GM19025 (cell line): Measurements from ENCODE around the gene CFAP157.
A peak's percentile ranks its signal among the peaks of the same experiment; 100 is the strongest.

Source experiments
- ATAC-seq: cut with Tn5 transposase; IDR thresholded peaks from one replicate; pipeline ENCODE4 v1.9.1; 2021; ENCODE audit warnings: mild to moderate bottlenecking, low read depth, moderate library complexity; ENCODE audit not compliant: unreplicated experiment

The CFAP157 gene

GRCh38 chr9:127692071-127692470 is 14.7 kb upstream of the CFAP157 start:
- no peak for ATAC-seq

DNA sequence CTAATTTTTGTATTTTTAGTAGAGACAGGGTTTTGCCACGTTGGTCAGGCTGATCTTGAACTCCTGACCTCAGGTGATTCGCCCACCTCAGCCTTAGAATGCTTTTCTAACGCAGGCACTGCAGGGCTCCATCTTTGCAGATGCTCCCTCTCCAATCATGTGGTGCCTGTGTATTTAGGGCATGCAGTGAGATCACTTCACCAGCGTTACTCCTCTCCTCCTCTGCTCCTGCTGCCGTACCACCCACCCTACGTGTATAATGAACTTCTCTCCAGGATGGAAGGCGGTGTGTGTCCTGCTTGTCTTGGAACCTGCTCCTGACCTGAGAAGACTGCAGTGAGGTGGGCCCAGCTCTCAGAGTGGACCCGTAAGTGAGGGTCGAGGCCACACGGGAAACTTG is 13.6 kb upstream of the CFAP157 start:
- ATAC-seq, result no peak

DNA sequence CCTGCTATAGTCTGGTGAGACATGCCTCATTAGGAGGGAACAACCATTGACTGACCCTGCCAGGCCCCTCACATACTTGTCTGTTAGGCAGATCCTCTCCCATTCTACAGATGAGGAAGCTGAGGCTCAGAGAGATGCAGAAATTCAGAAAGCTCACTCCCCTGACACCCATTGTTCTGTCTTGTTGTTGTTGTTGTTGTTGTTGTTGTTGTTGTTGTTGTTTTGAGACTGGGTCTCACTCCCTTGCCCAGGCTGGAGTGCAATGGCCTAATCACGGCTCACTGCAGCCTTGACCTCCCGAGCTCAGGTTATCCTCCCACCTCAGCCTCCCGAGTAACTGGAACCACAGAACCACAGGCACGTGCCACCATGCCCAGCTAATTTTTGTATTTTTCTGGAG is 13.1 kb upstream of the CFAP157 start:
- no peak for ATAC-seq

GRCh38 chr9:127694890-127695720 is 11.7 kb upstream of the CFAP157 start:
- no peak for ATAC-seq

DNA sequence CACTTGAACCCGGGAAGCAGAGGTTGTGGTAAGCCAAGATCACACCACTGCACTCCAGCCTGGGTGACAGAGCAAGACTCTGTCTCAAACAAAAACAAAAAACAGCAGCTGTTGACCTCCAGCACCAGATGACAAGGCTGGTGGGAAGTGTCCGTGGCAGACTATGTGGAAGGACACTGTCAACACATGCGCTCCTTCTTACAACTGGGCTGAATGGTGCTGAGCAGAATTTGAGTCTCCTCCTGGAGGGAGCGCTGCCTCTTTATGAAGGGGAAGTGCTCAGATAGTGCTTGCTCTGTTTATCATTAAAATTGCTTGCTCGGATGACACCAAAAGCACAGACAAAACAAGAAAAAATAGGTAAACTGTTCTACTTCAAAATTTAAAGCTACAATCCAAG is 9.2 kb upstream of the CFAP157 start:
- no peak for ATAC-seq

GRCh38 chr9:127698386-127698785 is 8.4 kb upstream of the CFAP157 start:
- ATAC-seq, result no peak

DNA sequence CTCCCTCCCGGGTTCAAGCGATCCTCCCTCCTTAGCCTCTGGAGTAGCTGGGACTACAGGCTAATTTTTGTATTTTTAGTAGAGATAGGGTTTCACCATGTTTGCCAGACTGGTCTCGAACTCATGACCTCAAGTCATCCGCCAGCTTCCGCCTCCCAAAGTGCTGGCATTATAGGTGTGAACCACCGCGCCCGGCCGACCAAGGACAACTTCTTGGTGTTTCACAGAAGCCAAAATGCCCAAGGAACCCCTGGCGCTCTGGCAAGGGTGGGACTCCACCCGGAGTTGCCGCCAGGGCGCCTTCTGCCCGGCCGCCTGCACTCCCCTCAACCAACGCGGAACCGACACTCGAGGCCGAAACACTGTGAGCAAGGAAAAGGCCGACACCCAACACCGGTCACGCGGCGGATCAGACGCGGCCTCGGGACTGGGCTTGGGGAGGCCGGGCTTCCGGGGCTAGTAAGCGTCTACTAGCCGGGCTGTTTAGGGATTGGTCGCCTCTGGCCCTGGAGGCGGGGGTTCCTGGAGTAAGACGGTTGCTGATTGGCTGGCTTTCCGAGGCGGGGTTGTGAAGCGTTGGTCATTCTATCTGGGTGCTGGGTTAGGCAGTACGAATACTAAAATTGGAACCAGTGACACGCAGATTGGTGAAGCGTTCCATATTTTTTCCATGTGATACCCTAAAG is 7.7 kb upstream of the CFAP157 start:
- ATAC-seq, result peak; percentile 95

DNA sequence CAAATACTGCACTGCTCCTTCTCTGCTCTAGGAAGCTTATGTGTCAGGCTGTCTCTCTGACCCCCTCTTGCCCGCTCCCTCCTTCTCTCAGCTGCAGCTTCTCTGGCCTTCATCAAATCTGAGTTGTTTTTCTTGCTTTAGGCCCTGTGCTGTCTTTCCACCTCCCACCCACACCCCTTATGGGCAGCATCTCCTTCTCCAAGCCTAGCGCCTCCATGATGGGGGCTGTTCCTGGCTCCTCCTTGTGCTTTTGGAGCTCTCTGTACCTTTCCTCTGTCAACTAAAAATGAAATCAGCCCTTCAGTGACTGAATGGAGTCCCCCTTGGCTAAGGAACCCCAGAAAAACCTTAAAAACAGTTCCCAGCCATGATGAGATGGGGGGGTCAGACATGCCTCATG is 6.6 kb upstream of the CFAP157 start:
- no peak for ATAC-seq

DNA sequence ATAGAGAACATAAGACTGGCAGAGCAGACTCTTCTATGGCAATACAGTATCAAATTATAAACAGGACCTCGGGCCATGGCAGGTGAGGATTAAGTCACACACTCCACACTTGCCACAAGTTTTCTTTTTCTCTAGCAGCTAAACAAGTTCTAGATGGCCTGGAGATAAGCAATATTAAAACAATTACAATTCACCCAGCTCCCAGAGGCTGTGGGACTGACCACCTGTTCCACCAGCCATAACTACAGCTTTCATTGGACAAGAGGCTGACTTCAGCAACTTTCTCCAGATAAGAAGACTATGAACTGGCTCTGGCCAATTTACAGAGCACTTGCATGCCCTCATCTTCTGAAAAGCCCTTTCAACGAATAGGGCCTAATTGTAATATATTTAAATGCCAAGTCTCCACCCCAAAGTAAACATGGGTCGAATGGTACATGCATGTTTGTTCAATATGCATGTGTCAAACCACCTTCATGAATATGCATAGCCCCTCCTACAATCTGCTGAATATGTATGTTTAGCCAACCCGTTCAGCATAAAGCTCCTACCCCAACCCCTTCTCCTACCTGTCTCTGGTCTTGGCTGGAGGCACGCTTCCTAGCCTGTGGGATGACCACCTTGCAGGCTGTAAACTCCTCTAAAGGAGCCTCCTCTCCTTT is 6.1 kb upstream of the CFAP157 start:
- ATAC-seq, result no peak

DNA sequence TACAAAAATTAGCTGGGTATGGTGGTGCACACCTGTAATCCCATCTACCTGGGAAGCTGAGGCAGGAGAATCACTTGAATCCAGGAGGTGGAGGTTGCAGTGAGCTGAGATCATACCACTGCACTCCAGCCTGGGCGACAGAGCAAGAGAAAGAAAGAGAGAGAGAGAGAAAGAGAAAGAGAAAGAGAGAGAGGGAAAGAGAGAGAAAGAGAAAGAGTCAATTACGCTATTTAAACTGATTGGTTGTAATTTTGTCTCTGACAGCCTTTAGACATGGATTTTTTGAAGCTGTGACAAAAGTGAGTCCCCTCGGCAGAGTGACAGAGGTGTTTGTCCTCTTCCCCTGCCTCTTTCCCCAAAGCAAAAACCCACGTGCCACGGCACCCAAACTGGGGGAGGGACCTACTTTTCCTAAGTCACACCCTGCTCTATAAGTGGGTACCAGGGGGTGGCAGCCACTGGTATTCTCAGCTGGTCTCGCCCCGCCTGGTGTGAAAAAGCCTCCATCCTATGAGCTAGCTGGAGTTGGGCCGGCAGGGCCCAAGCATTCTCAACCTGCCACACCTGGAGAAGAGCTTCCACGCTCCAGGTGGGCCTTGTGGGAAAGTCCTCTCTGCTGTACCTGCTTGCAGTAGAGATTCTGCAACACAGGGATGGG is 3.4 kb upstream of the CFAP157 start:
- no peak for ATAC-seq

- ATAC-seq, result no peak
These were observed 1.0 kb upstream of the CFAP157 start for GRCh38 chr9:127705577-127706379.

GRCh38 chr9:127707766-127708165 is 978 bp downstream of the CFAP157 start:
- ATAC-seq, result no peak

DNA sequence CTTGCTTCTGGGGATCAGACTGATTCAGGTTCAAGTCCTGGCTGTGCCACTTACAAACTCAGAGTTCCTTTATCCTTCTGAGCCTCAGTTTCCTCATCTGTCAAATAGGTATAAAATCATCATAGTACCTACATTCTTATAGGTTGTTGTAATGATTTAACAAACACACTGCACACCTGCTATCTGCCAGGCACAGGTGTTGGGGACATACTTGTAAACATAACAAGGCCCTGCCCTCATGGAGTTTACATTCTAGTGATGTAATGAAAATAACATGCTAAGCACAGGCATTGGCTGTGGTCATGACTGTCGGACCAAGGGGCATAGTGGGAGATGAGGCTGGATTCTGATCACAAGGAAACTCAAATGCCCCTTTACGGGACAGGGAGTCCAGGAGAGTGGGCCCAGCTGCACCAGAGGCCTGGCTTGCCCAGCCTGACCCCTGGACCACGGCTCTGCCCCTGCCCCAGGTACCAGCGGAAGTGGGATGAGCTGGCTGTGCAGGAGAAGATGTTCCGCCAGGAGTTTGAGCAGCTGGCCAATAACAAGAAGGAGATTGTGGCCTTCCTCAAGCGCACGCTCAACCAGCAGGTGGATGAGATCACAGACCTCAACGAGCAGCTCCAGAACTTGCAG is 2.3 kb downstream of the CFAP157 start:
- ATAC-seq, result no peak

DNA sequence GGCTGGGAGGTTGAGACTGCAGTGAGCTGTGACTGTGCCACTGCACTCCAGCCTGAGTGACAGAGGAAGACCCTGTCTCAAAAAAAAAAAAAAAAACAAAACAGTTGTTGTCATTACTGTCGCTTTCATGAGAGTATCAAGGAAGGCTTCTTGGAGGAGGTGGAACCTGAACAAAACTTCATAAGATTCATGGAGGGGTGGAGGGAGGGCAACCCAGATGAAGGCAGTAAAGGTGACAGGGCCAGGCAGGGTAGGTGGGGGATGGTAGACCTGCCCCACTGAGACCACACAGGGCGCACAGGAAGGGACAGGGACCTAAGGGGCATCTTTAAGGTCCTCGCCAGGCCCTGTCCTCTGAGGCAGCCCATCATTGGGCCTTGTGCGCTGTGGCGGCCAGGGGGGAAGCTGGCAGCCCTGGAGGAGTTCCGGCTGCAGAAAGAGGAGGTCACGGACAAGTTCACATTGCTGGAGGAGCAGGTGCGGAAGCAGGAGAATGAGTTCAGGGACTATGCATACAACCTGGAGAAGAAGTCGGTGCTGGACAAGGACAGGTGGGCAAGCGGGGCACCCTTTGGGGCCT is 3.5 kb downstream of the CFAP157 start:
- ATAC-seq, result no peak

- no peak for ATAC-seq
These were observed 4.5 kb downstream of the CFAP157 start for GRCh38 chr9:127711226-127711701.

DNA sequence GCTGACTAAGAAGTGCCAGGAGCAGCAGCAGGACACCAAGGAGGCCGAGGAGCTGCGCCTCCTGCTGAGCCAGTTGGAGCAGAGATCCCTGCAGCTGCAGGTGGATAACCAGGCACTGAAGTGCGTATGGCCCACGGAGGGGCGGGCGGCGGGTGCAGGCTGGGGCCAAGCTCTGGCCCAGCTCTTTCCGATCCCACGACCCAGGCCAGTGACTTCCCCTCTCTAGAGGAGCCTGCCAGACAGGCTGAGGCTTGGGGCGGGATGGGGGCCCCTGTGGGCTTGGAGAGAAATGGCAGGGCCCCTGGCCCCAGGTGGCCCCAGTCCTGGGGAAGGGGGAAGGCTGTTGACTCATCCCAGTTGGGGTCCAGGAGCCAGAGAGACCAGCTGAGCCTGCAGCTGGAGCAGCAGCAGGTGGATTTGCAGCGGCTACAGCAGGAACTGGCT is 5.1 kb downstream of the CFAP157 start:
- ATAC-seq, result no peak

GRCh38 chr9:127712371-127712770 is 5.6 kb downstream of the CFAP157 start:
- no peak for ATAC-seq

DNA sequence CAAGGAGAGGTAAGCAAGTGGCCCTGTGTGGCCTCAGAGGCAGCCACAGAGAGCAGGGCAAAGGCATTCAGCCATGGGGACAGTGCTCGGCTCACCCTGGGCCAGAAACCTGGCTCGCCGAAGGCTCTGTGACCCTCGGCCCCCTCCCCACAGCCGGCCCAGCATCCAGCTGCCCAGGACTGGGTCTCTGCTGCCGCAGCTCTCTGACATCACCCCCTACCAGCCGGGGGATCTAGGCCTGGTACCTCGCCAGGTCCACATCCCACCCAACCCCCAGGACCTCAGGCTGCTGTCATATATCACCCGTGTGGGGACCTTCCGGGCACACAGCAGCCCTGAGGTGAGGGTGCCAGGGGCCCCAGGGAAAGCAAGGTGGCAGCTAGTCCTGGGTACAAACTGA is 6.1 kb downstream of the CFAP157 start:
- ATAC-seq, result no peak
